HG02642 (cell line): Measurements from ENCODE around the gene SCYGR4.
"Not testable (repeated sequence)": the region's sequence is repeated elsewhere in the genome, so short reads cannot be mapped to it uniquely, and the experiment has no call there.

ENCODE experiments used
- ATAC-seq: cut with Tn5 transposase; IDR thresholded peaks from one replicate; pipeline ENCODE4 v1.9.1; 2021; ENCODE audit warnings: mild to moderate bottlenecking; ENCODE audit not compliant: unreplicated experiment, poor library complexity

SCYGR4 gene

DNA sequence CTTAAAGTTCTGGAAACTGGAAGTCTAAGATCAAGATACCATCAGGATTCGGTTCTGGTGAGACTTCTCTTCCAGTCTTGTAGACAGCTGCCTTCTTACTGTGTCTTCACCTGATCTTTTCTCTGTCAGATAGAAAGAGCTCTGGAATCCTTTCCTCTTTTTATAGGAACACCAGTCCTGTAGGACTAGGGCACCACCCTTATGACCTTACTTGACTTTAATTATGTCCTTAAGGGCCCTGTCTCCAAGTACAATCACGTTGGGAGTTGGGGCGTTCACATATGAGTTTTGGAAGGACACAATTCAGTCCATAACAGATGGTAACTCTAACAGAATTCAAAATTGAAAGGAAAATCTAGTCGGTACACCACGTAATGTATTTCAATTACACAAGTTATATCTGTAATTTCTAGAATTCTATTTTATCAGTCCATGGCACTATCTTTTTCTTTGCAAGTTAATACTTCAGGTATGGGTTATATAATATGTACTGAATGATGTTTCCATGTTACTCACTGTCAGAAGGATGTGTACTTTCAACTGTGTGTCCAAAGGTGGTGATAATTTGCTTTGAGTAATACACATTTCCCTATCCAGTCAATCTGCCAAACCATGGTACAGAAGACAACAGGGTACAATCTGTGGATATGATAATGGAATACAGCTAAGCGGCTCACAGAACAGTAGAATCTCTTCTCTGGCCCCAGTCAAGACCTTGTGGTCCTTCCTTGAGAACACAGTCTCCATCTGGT is 48.1 kb downstream of the SCYGR4 start:
- no peak for ATAC-seq

DNA sequence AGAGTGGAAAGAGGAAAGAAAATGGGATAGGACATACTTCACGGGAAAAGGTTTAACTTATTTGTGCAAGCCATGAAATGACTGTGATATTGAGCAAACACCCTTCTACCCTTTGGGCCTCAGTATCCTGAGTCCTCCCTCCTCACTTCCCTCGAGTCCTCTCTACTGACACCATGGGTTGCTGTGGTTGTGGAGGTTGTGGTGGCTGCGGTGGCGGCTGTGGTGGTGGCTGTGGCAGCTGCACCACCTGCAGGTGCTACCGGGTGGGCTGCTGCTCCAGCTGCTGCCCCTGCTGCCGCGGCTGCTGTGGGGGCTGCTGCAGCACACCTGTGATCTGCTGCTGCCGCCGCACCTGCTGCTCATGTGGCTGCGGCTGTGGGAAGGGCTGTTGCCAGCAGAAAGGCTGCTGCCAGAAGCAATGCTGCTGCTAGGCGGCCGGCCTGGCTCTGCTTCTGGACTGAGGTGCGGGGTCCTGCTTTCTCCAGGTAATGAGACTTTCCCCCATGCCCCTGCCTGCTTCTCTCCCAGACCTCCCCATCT is 49.4 kb downstream of the SCYGR4 start, which contains the start of gene SCYGR5:
SCYGR5 (plus strand) TSS at position 174 of the 540 bp plus-strand sequence; CDS start at position 174, 0 bp downstream.
- ATAC-seq: not testable (repeated sequence)
